RPMI8226 (cell line): ENCODE data around the gene CBLC.
"Not testable (repeated sequence)": the region's sequence is repeated elsewhere in the genome, so short reads cannot be mapped to it uniquely, and the experiment has no call there.

Experiments
- DNase-seq: peaks from one replicate; pipeline ENCODE4 v3.0.0-alpha.2; 2015

The CBLC gene

DNA sequence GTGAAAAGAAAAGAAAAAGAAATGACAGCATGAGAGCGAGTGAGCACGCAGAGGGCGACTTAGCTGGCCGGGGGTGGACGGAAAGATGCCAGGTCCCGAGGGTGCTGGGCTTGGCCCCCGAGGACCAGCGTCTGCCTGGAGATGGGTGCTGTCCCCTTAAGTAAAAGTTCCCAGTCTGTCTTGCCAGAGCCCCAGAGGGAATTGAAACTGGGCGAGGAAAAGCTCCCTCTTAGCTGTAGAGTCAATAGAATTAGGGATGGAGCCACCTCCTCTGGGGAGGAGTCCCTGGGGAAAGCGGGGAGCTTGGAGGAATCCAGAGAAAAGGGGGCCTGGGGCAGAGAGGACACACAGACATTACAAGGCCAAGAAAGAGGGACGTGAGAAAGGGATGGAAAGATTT is 44.5 kb downstream of the CBLC start:
- DNase-seq, result no peak

DNA sequence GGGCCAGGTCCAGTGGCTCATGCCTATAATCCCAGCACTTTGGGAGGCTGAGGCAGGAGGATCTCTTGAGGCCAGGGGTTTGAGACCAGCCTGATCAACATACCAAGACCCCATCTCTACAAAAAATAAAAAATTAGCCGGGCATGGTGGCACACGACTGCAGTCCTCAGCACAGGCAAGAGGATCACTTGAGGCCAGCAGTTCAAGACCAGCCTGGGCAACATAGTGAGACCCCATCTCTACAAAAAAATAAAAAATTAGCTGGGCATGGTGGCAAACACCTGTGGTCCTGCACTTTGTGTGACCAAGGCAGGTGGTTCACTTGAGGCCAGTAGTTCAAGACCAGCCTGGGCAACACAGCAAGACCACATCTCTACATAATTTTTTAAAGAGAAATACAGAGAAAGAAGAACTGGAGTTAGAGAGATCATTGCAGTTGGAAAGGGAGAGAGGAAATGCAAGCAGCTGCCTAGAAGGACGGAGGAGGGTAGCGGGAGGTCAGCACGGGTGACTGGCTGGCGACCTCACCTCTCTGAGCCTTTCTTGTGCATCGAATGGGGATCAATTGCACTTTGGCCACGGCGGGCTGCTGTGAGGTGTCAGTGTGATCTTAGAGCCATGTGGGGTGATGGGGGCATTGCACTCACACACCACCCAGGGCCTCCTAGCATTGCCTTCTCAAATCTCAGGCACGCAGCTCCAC is 45.1 kb downstream of the CBLC start:
- no peak for DNase-seq

DNA sequence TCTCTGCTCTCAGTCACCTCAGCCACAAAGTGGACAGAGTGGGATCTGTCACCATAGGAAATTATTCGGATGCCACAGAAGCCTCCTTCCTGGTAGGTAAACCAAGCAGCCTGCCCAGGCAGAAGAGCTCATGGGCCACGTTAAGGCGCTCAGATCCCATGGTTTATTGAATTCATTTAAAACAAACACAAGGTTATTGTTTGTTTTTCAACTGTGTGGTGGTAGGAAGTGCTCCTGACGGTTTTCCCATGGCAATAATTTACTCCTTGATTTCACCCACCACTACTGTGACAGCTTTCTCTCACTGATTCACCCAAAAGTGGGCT is 45.6 kb downstream of the CBLC start:
- no peak for DNase-seq

DNA sequence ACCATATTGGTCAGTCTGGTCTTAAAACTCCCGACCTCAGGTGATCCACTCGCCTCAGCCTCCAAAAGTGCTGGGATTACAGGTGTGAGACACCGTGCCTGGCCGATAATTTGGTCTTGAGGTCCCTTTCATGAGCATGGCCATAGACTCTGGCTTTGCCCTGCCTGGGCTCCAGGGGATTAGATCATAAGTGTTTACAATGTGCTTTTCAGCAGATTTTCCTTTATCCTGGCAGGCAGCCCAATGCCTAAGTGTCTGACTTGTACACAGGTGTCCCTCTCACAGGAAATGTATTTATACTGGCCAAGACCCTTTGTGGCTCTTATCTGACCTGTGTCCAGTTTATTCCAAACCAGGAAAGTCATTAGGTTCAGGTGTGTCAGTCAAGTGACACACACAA is 47.1 kb downstream of the CBLC start:
- peak; percentile 93 for DNase-seq

DNA sequence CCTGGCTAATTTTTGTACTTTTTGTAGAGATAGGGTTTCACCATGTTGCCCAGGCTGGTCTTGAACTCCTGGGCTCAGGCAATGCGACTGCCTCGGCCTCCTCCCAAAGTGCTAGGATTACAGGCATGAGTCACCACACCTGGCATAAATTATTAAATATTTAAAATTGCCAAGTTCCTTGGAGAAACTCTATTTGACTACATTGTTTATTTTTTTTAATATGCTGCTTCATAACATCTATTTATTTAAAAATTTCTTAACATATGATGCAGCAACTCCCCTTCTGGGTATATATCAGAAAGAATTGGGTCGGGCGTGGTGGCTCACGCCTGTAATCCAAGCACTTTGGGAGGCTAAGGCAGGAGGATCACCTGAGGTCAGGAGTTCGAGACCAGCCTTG is 55.2 kb downstream of the CBLC start:
- not testable (repeated sequence) for DNase-seq

DNA sequence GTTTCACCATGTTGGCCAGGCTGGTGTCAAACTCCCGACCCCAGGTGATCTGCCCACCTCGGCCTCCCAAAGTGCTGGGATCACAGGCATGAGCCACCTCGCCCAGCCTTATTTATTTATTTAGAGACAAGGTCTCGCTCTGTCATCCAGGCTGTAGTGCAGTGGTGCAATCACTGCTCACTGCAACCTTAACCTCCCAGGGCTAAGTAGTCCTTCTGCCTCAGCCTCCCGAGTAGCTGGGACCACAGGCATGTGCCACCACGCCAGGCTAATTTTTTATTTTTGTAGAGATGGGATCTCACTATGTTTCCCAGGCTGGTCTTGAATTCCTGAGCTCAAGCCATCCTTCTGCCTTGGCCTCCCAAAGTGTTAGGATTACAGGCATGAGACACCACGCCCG is 56.7 kb downstream of the CBLC start:
- not testable (repeated sequence) for DNase-seq

DNA sequence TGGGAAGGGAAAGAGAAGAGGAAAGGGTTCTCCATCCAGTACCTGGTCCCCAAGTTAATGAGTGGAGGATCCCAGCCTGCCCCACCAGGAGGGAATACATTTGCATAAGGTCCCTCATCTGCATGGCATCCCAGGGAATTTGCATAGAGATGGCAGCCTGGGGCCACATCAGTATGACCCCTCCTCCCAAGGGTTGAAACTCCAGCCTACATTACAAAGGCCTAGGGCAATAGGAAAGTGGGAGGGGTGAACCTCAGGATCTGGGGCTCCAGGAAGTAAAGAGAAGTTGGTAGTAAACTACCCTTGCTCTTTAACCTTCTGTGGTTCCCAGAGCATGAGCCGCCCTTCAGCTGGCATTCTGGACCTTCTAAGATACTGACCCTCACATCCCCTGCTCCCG is 61.6 kb downstream of the CBLC start:
- no peak for DNase-seq

DNA sequence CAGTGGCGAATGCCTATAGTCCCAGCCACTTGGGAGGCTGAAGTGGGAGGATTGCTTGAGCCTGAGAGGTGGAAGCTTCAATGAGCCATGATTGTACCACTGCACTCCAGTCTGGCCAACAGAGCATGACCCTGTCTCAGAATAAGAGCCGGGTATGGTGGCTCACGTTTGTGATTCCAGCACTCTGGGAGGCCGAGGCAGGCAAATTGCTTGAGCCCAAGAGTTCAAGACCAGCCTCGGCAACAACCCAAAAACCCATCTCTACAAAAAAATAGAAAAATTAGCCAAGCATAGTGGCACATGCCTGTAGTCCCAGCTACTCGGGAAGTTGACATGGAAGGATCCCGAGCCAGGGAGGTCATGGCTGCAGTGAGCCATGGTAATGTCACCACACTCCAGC is 63.1 kb downstream of the CBLC start:
- no peak for DNase-seq

DNA sequence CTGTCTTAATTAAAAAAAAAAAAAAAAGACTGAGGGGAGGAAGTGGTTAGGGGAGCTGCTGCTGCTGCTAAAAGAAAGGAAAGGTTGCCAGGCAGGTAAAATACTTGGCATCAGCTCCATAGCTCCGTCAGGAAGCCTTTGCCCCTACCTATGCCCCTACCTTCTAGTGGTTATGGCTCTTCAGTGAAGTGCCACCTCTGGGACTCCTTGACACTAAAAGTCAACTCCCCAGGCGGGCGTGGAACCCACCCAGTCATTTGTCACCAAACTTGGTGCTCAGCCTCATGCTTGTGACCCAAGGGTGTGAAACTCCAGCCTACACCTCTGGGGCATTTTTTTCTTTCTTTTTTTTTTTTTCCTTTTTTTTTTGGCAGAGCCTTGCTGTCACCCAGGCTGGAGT is 63.5 kb downstream of the CBLC start:
- no peak for DNase-seq

DNA sequence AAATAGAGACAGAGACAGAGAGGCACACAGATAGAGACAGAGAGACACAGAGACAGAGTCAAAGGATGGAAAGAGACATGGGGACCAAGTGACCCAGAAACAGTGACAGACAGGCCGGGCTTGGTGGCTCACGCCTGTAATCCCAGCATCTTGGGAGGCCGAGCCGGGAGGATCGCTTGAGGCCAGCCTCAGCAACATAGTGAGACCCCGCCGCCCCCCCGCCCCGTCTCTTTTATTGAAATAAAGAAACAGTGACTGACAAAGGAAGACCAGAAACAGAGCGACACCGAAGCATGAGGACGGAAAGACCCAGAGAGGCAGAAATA is 67.6 kb downstream of the CBLC start:
- DNase-seq, result no peak

DNA sequence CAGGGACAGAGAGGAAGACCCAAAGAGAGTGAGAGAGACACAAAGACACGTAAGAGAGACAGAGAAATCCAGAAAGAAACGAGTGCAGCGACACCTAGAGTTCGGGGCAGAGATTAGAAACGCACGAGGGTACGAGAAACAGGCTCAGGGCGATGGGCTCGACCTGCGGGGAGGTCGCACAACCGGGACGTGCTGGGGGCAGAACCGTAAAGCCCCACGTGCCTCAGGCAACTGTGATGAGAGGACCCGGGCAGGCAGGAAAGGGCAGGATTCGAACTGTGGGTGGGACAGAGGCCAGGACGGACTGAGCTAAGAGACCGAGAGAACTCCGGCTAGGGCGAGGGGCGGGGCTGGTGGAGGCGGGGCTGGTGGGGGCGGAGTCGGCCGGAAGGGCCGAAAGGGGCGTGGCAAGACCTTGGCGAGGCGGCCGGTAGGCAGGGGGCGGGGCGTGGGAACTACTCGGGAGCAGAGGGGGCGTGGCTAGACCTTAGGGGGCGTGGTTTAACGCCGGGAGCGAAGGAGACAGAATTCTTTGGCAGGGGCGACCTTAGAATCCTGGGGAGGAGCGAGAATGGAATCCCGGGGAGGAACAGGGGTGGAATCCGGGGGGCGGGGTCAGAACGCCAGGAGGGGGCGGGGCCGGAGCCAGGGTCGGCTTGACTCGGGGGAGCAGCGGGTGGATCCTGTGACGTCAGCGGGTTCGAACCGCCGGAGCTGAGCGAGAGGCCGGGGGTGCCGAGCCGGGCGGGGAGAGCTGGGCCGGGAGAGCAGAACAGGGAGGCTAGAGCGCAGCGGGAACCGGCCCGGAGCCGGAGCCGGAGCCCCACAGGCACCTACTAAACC is 68.1 kb downstream of the CBLC start, which contains the start of gene NECTIN2:
Gene NECTIN2 (plus strand): TSS at position 686 of the 843 bp plus-strand sequence. CDS start 229 bp downstream, outside the sequence.
- DNase-seq, result peak; percentile 91

DNA sequence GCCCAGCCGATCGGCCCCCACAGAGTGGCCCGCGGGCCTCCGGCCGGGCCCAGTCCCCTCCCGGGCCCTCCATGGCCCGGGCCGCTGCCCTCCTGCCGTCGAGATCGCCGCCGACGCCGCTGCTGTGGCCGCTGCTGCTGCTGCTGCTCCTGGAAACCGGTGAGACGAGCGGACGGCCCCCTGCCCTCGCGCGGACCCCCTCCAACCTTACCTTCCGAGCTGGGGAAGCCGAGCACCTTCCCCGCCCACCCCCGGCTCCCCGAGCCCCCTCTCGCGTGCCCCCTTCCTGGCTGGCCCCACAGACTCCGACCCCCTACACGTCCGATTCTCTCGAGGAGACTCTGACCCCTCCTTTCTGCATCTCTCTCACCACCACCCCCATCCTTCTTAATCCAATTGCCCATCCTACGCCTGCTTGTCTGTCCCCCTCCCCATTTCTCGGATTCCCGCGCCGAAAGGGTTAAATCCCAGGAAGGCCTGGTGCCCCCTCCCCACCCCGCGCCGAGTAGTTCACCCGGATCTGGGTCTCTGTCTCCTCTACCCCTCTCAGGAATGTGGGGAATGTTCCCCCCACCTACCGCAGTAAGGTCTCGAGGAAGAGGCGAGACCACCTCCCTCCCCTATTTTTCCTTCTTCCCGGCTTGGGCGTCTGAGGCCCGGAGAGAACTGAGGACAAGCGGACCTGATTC is 68.9 kb downstream of the CBLC start:
- DNase-seq, result no peak

DNA sequence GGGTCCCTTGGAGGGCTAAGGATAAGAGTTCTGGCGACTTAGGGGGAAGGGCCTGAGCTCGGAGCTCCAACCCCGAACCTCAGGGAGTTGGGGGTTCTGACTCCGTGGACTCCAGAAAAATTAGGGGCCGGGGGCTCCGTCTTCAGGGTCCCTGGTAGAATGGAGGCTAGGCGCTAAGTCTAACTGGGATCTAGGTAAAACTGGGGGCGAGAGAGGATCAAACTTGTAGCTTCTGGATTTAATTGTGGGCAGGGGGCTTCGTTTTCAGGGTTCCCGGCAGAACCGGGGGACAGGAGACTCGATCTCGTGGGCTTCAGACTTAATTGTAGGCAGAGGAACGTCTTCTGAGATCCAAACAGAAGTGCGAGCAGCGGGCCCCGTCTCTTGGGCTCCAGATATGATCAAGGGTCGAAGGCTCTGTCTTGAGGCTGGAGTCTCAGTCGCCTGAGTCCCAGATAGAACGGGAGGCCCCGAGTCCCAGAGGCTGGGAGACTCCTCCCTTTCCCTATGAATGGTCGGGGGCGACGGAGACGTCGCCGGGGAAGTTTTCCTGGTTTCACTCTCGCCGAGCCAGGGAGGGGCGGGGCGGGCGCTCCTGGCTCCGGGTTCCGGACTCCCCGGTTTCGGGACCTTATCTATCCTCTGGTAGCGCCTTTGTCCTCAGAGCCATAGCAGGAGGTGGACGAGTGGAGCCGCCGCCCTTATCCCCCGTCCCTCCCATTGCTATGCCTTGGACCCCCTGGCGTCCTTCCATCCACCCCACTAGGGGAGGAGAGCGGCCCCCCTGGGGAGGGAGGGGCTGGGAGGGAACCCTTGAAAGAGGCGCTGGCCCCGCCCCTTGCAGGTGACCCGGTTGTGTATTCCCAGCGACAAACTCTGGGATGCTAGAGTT is 69.7 kb downstream of the CBLC start:
- no peak for DNase-seq

DNA sequence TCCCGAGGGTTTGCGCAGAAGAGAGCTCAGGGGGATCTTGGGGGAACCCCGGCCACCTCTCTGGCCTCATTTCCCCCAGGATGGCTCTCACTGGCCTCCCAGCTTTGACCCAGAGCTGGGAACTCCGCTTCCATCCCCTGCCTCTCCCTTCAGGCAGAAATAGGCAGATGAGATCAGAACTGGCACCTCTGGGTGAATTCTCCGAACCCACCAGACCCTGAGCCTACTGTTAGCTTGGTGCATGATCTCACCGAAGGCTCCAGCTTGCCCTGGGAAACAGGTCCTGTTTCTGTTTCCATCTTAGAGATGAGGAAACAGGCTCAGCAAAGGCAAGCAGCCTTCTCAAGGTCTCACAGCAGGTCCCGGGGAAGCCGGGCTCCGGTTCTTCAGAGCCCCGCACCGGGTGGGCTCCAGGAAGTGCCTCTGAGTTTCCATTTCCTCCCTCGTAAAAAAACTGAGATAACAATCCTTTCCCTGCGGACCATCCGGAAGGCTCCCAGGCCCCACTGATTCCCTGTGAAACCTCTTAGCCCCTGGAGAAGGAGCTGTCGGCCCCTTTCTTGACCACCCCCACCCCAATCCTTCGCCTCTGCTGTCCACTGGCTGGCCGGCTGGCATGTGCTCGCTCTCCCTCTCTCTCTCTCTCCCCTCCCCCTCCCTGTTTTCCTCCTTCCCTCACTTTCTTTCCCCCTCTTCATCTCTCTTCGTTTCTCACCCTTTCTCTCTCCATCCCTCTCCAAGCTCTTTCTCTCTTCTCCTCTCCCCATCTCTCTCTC is 70.5 kb downstream of the CBLC start:
- DNase-seq, result no peak

DNA sequence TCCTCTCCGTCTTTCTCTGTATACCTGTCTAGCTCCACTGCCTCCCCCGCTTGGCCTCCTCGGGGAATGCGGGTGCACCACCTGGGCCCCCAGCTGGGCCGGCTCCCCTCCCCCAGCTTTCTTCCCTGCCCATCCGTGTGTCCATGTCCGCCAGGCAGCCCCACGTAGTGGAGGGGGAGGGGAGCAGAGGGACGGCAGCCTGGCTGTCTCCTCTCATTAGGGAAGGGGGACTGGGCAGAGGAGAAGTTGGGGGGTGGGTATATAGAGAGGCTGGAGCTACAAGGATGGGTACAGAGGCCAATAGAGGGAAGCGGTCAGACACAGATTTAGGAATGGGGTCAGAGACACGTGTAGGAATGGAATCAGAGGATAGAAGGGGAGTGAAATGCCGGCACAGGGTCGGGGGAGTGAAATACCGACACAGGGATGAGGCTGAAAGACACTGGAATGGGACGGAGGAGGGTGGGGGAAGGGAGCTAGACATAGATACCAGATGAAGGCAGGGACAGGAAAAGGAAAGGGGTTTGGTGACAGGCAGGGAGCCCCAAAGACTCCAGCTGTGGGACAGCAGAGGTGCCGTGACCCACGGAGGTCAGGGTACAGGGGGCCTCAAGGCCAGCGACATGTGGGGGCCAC is 71.2 kb downstream of the CBLC start:
- no peak for DNase-seq
